ENCODE measurements around the gene COL8A1.

- TF ChIP-seq EP300 (IDR thresholded peaks at IDR 0.05; ENCODE audit: borderline replicate concordance), result no peak
- no peak for TF ChIP-seq YY1 (IDR thresholded peaks at IDR 0.05; ENCODE audit: low read depth)
- no peak for TF ChIP-seq TCF12 (IDR thresholded peaks at IDR 0.05; ENCODE audit: low read depth)
These were observed 205.3 kb downstream of the COL8A1 start for GRCh38 chr3:99843590-99844258.
